ENCODE results near the gene ADK. TPM values are rescaled to one million over a fixed set of nuclear protein-coding genes. Genes with fewer than 3 reads are reported as not detected.

ADK gene
- total RNA-seq, 4 donors from 2014 or later, result 15.3 to 23.3 (median 20.8) TPM

DNA sequence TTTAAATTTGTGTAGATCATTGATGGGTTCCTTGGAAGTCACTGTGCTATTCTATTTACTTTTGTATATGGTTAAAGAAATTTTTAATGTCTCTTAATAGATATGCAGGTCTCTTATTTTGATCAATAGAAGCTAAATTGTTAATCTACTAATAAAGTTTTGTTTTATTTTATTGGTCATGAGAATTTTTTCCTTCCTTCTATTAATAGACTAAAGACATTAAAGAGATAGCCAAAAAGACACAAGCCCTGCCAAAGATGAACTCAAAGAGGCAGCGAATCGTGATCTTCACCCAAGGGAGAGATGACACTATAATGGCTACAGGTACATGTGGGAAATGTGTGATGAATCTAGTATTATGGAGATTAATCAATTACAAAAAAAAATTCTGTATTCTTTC, 449.1 kb downstream of the ADK start:
- ATAC-seq, result no peak
- WGBS, 2 donors (ENCODE audit: low coverage in 1 of 2), result 75 to 100% methylated on average over 2 of the region's 2 CpGs
- no peak for TF ChIP-seq POLR2AphosphoS5 (IDR thresholded peaks at IDR 0.05)
- TF ChIP-seq, protein P1, sequence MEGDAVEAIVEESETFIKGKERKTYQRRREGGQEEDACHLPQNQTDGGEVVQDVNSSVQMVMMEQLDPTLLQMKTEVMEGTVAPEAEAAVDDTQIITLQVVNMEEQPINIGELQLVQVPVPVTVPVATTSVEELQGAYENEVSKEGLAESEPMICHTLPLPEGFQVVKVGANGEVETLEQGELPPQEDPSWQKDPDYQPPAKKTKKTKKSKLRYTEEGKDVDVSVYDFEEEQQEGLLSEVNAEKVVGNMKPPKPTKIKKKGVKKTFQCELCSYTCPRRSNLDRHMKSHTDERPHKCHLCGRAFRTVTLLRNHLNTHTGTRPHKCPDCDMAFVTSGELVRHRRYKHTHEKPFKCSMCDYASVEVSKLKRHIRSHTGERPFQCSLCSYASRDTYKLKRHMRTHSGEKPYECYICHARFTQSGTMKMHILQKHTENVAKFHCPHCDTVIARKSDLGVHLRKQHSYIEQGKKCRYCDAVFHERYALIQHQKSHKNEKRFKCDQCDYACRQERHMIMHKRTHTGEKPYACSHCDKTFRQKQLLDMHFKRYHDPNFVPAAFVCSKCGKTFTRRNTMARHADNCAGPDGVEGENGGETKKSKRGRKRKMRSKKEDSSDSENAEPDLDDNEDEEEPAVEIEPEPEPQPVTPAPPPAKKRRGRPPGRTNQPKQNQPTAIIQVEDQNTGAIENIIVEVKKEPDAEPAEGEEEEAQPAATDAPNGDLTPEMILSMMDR (IDR thresholded peaks at IDR 0.05), result no peak

DNA sequence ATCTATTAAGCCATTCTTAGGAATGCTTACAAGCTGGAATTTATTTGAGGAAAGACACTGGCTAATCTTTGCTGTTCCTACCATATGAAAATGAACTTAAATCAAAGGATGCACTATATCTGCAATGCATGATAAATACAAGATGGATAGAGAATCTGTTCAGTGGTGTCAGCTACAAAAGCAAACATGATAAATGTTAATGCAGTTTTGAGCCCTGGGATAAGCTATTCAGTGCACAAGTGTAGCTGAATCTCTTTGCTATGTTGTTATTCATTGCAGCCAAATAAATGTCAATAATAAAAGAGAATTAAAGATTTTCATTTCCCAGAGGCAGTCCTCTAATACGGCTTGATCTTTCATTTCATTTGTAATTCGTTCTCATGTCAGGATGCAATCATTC, 451.6 kb downstream of the ADK start:
- Histone ChIP-seq H3K4me1 (no peaks in the 10 kb centered on the region), H3K9me3 (no peaks in the 10 kb centered on the region), H3K27ac (no peak overlapping the region), H3K27me3 (no peaks in the 10 kb centered on the region), H3K4me3 (no peak overlapping the region), H3K36me3 (no peaks in the 10 kb centered on the region)
- no peak for ATAC-seq
- WGBS, 2 donors (ENCODE audit: low coverage in 1 of 2), result 60 to 91% methylated on average over 1 to 2 of the region's 2 CpGs
- TF ChIP-seq, protein P1 (IDR thresholded peaks at IDR 0.05), result no peak
- TF ChIP-seq POLR2A (IDR thresholded peaks at IDR 0.05) (no peak), POLR2AphosphoS5 (IDR thresholded peaks at IDR 0.05) (no peak), EP300 (IDR thresholded peaks at IDR 0.05) (no peak)

More for the DNA sequence above, 449.1 kb downstream of the ADK start:
- H3K36me3 ChIP-seq, result no peaks in the 10 kb centered on the region
- H3K27ac ChIP-seq, result no peak overlapping the region
- no peaks in the 10 kb centered on the region for H3K27me3 ChIP-seq
- no peaks in the 10 kb centered on the region for H3K4me1 ChIP-seq
- H3K4me3 ChIP-seq, result no peak overlapping the region
- no peaks in the 10 kb centered on the region for H3K9me3 ChIP-seq

DNA sequence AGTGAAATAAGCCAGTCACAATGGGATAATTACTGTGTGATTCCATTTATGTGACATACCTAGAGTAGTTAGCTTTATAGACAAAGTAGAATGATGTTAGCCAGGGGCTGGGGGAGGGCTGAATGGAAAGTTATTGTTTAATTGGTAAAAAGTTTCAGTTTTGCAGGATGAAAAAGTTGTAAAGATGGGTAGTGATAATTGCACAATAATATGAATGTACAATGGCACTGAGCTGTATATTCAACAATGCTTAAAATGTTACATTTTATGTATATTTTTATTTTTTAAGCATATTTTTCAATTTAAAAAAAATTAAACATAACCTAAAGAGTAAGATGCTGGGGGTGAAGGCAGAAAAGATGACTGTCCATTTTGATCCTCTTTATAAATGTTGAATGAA, 459.3 kb downstream of the ADK start:
- H3K4me3 ChIP-seq, result no peak overlapping the region
- H3K9me3 ChIP-seq, result no peaks in the 10 kb centered on the region
- H3K27ac ChIP-seq, result no peak overlapping the region
- ATAC-seq, result no peak
- no peaks in the 10 kb centered on the region for H3K4me1 ChIP-seq
- TF ChIP-seq EP300 (IDR thresholded peaks at IDR 0.05) (no peak), POLR2A (IDR thresholded peaks at IDR 0.05) (no peak), POLR2AphosphoS5 (IDR thresholded peaks at IDR 0.05) (no peak)
- TF ChIP-seq, protein P1 (IDR thresholded peaks at IDR 0.05), result no peak
- no peaks in the 10 kb centered on the region for H3K27me3 ChIP-seq
- H3K36me3 ChIP-seq, result no peaks in the 10 kb centered on the region

DNA sequence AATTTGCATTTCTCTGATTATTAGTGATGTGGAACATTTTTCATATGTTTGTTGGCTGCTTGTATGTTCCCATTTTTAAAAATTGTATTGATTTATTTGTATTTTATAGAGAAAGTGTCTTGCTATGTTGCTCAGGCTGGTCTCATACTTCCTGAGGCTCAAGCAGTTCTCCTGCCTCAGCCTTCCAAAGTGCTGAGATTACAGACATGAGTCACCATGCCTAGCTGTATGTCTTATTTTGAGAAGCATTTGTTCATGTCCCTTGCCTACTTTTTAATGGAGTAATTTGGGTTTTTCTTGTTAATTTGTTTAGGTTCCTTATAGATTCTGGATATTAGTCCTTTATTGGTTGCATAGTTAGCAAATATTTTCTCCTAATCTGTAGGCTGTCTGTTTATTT, 461.2 kb downstream of the ADK start:
- H3K9me3 ChIP-seq, result no peaks in the 10 kb centered on the region
- no peaks in the 10 kb centered on the region for H3K27me3 ChIP-seq
- TF ChIP-seq POLR2A (IDR thresholded peaks at IDR 0.05), result no peak
- TF ChIP-seq, protein P1 (IDR thresholded peaks at IDR 0.05), result no peak
- TF ChIP-seq EP300 (IDR thresholded peaks at IDR 0.05), result no peak
- TF ChIP-seq POLR2AphosphoS5 (IDR thresholded peaks at IDR 0.05), result no peak
- H3K4me1 ChIP-seq, result no peaks in the 10 kb centered on the region
- no peak overlapping the region for H3K4me3 ChIP-seq
- ATAC-seq, result no peak
- no peaks in the 10 kb centered on the region for H3K36me3 ChIP-seq
- no peak overlapping the region for H3K27ac ChIP-seq

DNA sequence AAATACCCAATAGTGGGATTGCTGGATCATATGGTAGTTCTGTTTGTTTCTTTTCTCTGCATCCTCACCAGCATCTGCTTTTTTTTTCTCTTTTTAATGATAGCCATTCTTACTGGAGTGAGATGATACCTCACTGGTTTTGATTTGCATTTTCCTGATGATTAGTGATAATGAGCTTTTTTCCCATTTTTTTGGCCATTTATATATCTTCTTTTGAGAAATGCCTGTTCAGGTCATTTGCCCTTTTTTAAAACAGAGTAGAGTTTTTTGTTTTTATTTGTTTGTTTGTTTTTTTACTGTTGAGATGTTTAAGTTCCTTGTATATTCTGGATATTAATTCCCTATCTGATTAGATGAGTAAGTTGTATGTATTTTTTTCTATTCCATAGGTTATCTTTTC, 469.6 kb downstream of the ADK start:
- H3K27me3 ChIP-seq, result no peaks in the 10 kb centered on the region
- TF ChIP-seq EP300 (IDR thresholded peaks at IDR 0.05), result no peak
- TF ChIP-seq POLR2A (IDR thresholded peaks at IDR 0.05), result no peak
- TF ChIP-seq, protein P1 (IDR thresholded peaks at IDR 0.05), result no peak
- no peak for TF ChIP-seq POLR2AphosphoS5 (IDR thresholded peaks at IDR 0.05)
- H3K9me3 ChIP-seq, result peaks cover 0 to 6% (median 0%) of the 10 kb centered on the region in 3 donors
- H3K36me3 ChIP-seq, result no peaks in the 10 kb centered on the region
- no peak for ATAC-seq
- no peak overlapping the region for H3K27ac ChIP-seq
- H3K4me3 ChIP-seq, result no peak overlapping the region
- no peaks in the 10 kb centered on the region for H3K4me1 ChIP-seq

Measured in gastroesophageal sphincter (tissue), 4 donors.